Measurements from ENCODE around the gene SURF2.
"Not testable (repeated sequence)": the region's sequence is repeated elsewhere in the genome, so short reads cannot be mapped to it uniquely, and the experiment has no call there.

Gene SURF2

GRCh38 chr9:133320421-133320881, 35.9 kb upstream of the SURF2 start:
- ATAC-seq (ENCODE audit: low read depth) (no peak), DNase-seq (ENCODE audit: low spot score) (no peak)
- TF ChIP-seq, protein P1, sequence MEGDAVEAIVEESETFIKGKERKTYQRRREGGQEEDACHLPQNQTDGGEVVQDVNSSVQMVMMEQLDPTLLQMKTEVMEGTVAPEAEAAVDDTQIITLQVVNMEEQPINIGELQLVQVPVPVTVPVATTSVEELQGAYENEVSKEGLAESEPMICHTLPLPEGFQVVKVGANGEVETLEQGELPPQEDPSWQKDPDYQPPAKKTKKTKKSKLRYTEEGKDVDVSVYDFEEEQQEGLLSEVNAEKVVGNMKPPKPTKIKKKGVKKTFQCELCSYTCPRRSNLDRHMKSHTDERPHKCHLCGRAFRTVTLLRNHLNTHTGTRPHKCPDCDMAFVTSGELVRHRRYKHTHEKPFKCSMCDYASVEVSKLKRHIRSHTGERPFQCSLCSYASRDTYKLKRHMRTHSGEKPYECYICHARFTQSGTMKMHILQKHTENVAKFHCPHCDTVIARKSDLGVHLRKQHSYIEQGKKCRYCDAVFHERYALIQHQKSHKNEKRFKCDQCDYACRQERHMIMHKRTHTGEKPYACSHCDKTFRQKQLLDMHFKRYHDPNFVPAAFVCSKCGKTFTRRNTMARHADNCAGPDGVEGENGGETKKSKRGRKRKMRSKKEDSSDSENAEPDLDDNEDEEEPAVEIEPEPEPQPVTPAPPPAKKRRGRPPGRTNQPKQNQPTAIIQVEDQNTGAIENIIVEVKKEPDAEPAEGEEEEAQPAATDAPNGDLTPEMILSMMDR (IDR thresholded peaks at IDR 0.05; ENCODE audit: poor library complexity, severe bottlenecking) = no peak
- no peaks in the 10 kb centered on the region for H3K36me3 ChIP-seq (ENCODE audit: low read depth)
- H3K27ac ChIP-seq (ENCODE audit: poor library complexity, severe bottlenecking) = no peak overlapping the region
- no peaks in the 10 kb centered on the region for H3K27me3 ChIP-seq (ENCODE audit: insufficient read depth, poor library complexity, severe bottlenecking)
- no peaks in the 10 kb centered on the region for H3K4me1 ChIP-seq (ENCODE audit: insufficient read depth, poor library complexity, severe bottlenecking)
- no peaks in the 10 kb centered on the region for H3K9me3 ChIP-seq (ENCODE audit: severe bottlenecking)
- no peak overlapping the region for H3K4me3 ChIP-seq (ENCODE audit: severe bottlenecking)

GRCh38 chr9:133321411-133321935, 34.9 kb upstream of the SURF2 start:
- DNase-seq (ENCODE audit: low spot score) (no peak), ATAC-seq (ENCODE audit: low read depth) (no peak)
- no peaks in the 10 kb centered on the region for H3K27me3 ChIP-seq (ENCODE audit: insufficient read depth, poor library complexity, severe bottlenecking)
- no peaks in the 10 kb centered on the region for H3K9me3 ChIP-seq (ENCODE audit: severe bottlenecking)
- H3K27ac ChIP-seq (ENCODE audit: poor library complexity, severe bottlenecking) = no peak overlapping the region
- no peaks in the 10 kb centered on the region for H3K4me1 ChIP-seq (ENCODE audit: insufficient read depth, poor library complexity, severe bottlenecking)
- no peak overlapping the region for H3K4me3 ChIP-seq (ENCODE audit: severe bottlenecking)
- no peaks in the 10 kb centered on the region for H3K36me3 ChIP-seq (ENCODE audit: low read depth)
- TF ChIP-seq, protein P1 (IDR thresholded peaks at IDR 0.05; ENCODE audit: poor library complexity, severe bottlenecking) = no peak

- no peak overlapping the region for H3K4me3 ChIP-seq (ENCODE audit: severe bottlenecking)
- no peaks in the 10 kb centered on the region for H3K27me3 ChIP-seq (ENCODE audit: insufficient read depth, poor library complexity, severe bottlenecking)
- TF ChIP-seq, protein P1 (IDR thresholded peaks at IDR 0.05; ENCODE audit: poor library complexity, severe bottlenecking) = no peak
- DNase-seq (ENCODE audit: low spot score) = no peak
- ATAC-seq (ENCODE audit: low read depth) = no peak
- H3K9me3 ChIP-seq (ENCODE audit: severe bottlenecking) = no peaks in the 10 kb centered on the region
- no peaks in the 10 kb centered on the region for H3K36me3 ChIP-seq (ENCODE audit: low read depth)
- no peaks in the 10 kb centered on the region for H3K4me1 ChIP-seq (ENCODE audit: insufficient read depth, poor library complexity, severe bottlenecking)
- H3K27ac ChIP-seq (ENCODE audit: poor library complexity, severe bottlenecking) = no peak overlapping the region
Measured at GRCh38 chr9:133322701-133323100, 33.6 kb upstream of the SURF2 start.

GRCh38 chr9:133323211-133323610, 33.1 kb upstream of the SURF2 start:
- no peak for ATAC-seq (ENCODE audit: low read depth)
- no peak overlapping the region for H3K27ac ChIP-seq (ENCODE audit: poor library complexity, severe bottlenecking)
- H3K27me3 ChIP-seq (ENCODE audit: insufficient read depth, poor library complexity, severe bottlenecking) = no peaks in the 10 kb centered on the region
- TF ChIP-seq, protein P1 (IDR thresholded peaks at IDR 0.05; ENCODE audit: poor library complexity, severe bottlenecking) = no peak
- no peak overlapping the region for H3K4me3 ChIP-seq (ENCODE audit: severe bottlenecking)
- DNase-seq (ENCODE audit: low spot score) = no peak
- H3K4me1 ChIP-seq (ENCODE audit: insufficient read depth, poor library complexity, severe bottlenecking) = no peaks in the 10 kb centered on the region
- H3K9me3 ChIP-seq (ENCODE audit: severe bottlenecking) = no peaks in the 10 kb centered on the region
- H3K36me3 ChIP-seq (ENCODE audit: low read depth) = no peaks in the 10 kb centered on the region

GRCh38 chr9:133323991-133324703, 32.2 kb upstream of the SURF2 start:
- TF ChIP-seq, protein P1 (IDR thresholded peaks at IDR 0.05; ENCODE audit: poor library complexity, severe bottlenecking) = no peak
- H3K4me1 ChIP-seq (ENCODE audit: insufficient read depth, poor library complexity, severe bottlenecking) = no peaks in the 10 kb centered on the region
- H3K9me3 ChIP-seq (ENCODE audit: severe bottlenecking) = no peaks in the 10 kb centered on the region
- H3K4me3 ChIP-seq (ENCODE audit: severe bottlenecking) = no peak overlapping the region
- H3K27me3 ChIP-seq (ENCODE audit: insufficient read depth, poor library complexity, severe bottlenecking) = no peaks in the 10 kb centered on the region
- ATAC-seq (ENCODE audit: low read depth) = no peak
- no peaks in the 10 kb centered on the region for H3K36me3 ChIP-seq (ENCODE audit: low read depth)
- no peak overlapping the region for H3K27ac ChIP-seq (ENCODE audit: poor library complexity, severe bottlenecking)
- DNase-seq (ENCODE audit: low spot score) = no peak

GRCh38 chr9:133327021-133327420, 29.3 kb upstream of the SURF2 start:
- not testable (repeated sequence) for H3K4me1 ChIP-seq (ENCODE audit: insufficient read depth, poor library complexity, severe bottlenecking); H3K27me3 ChIP-seq (ENCODE audit: insufficient read depth, poor library complexity, severe bottlenecking); H3K9me3 ChIP-seq (ENCODE audit: severe bottlenecking); H3K27ac ChIP-seq (ENCODE audit: poor library complexity, severe bottlenecking); DNase-seq (ENCODE audit: low spot score); H3K4me3 ChIP-seq (ENCODE audit: severe bottlenecking); ATAC-seq (ENCODE audit: low read depth)
- peaks cover 14% of the 10 kb centered on the region for H3K36me3 ChIP-seq (ENCODE audit: low read depth)

Data from RWPE2 (cell line).